ENCODE results near the gene SPHK1.
A peak's percentile ranks its signal among the peaks of the same experiment; 100 is the strongest.

Gene SPHK1

GRCh38 chr17:76384222-76384986 is at the start of gene SPHK1:
TSS of gene SPHK1 (plus strand) at chr17:76384609. CDS start at chr17:76385645, 1,036 bp downstream.
- TF ChIP-seq RARB (CRISPR knock-in tag; IDR thresholded peaks at IDR 0.05): no peak
- no peak for TF ChIP-seq CSRNP3 (CRISPR knock-in tag; IDR thresholded peaks at IDR 0.05)
- TF ChIP-seq TCF4 (CRISPR knock-in tag; IDR thresholded peaks at IDR 0.05; ENCODE audit: borderline replicate concordance): no peak
- TF ChIP-seq ZFP3 (CRISPR knock-in tag; IDR thresholded peaks at IDR 0.05): no peak
- peak; percentile 18; the same call in 1 of the 2 replicates for TF ChIP-seq SNAI2 (CRISPR knock-in tag; IDR thresholded peaks at IDR 0.05)
- ATAC-seq: peak; percentile 74

GRCh38 chr17:76335716-76336381 is 48.6 kb upstream of the SPHK1 start:
- ATAC-seq: no peak
- no peak for TF ChIP-seq ZNF8 (CRISPR knock-in tag; IDR thresholded peaks at IDR 0.05)
- no peak for TF ChIP-seq GLIS3 (CRISPR knock-in tag; IDR thresholded peaks at IDR 0.05)
- TF ChIP-seq CREB5 (CRISPR knock-in tag; IDR thresholded peaks at IDR 0.05; ENCODE audit: low read depth): no peak
- TF ChIP-seq ZC3H10 (CRISPR knock-in tag; IDR thresholded peaks at IDR 0.05): no peak
- TF ChIP-seq ZFP3 (CRISPR knock-in tag; IDR thresholded peaks at IDR 0.05): no peak
- TF ChIP-seq ZNF565 (CRISPR knock-in tag; conservative IDR thresholded peaks at IDR 0.05; ENCODE audit: low read depth): no peak
- no peak for TF ChIP-seq ZFP30 (CRISPR knock-in tag; IDR thresholded peaks at IDR 0.05)
- no peak for TF ChIP-seq ESRRG (CRISPR knock-in tag; IDR thresholded peaks at IDR 0.05)
- TF ChIP-seq PPARA (CRISPR knock-in tag; IDR thresholded peaks at IDR 0.05; ENCODE audit: borderline replicate concordance): no peak
- no peak for TF ChIP-seq RARB (CRISPR knock-in tag; IDR thresholded peaks at IDR 0.05)
- TF ChIP-seq SNAI2 (CRISPR knock-in tag; IDR thresholded peaks at IDR 0.05): no peak
- TF ChIP-seq POU6F1 (CRISPR knock-in tag; IDR thresholded peaks at IDR 0.05; ENCODE audit: borderline replicate concordance, low read depth): no peak
- TF ChIP-seq ISL1 (CRISPR knock-in tag; IDR thresholded peaks at IDR 0.05): no peak
- no peak for TF ChIP-seq ARNTL (CRISPR knock-in tag; IDR thresholded peaks at IDR 0.05; ENCODE audit: borderline replicate concordance, low read depth)
- no peak for TF ChIP-seq CSRNP3 (CRISPR knock-in tag; IDR thresholded peaks at IDR 0.05)
- no peak for TF ChIP-seq BACH2 (CRISPR knock-in tag; IDR thresholded peaks at IDR 0.05; ENCODE audit: borderline replicate concordance)
- no peak for TF ChIP-seq PATZ1 (CRISPR knock-in tag; IDR thresholded peaks at IDR 0.05; ENCODE audit: borderline replicate concordance)
- no peak for TF ChIP-seq TSHZ2 (CRISPR knock-in tag; IDR thresholded peaks at IDR 0.05)

Data from SK-N-SH treated with all-trans-retinoic acid at 6 μM for 48 hours (cell line).